ENCODE measurements around the gene IRF2.

Gene IRF2

DNA sequence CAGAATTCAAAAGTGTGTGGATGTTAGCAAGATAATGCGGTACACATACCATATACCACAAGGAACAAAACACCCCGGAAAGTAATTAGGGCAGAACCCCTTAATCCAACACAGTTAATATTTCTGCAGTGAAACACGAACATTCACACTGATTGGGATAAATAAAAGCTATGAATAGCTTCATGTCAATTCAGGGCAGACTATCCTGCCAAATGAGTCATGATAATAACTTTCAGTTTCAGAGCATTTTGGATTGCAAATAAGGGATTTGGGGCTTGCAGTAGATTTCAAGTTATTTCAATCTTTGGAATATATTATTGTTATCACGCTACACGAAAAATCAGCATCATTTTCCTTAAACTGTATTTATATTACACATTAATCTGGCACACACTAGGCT is 24.3 kb downstream of the IRF2 start:
- no peak for DNase-seq

DNA sequence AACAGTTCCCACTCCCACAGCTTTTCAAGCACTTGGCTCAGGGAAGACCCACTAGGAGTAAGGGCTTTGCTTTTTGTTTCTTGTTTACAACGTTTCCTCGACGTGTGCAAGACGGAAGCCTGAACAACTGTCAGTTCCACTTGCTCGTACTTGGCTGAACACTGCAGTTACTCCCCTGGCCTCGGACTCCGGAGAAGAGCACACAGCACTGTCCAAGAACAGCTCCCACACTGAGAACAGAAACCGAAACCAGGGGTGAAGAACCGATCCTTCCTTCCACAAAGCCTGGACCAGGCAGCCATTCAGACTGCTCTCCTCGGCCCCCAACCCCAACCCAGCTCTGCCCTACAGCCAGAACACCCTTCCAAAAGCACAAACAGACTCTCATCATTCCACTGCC is 25.5 kb downstream of the IRF2 start:
- DNase-seq: peak; percentile 33

DNA sequence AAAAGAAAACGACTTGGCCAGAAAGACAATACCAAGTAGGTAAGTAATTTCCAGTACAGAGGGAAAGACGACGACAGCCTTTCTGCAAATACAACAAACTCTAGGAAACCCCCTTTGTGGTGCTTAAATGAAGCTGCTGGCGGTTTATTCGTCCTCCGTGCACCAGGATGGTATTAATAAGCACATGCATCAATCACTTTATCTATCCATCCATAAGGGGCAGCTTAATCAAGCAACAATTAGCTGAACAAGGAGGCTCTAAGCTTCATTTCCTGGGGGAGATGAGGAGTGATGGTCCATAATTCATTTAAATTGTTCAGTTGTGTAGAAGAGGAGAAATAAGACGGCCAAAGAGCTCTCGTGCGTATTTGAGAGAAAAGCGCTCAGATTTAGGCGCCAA is 26.2 kb downstream of the IRF2 start:
- no peak for DNase-seq

DNA sequence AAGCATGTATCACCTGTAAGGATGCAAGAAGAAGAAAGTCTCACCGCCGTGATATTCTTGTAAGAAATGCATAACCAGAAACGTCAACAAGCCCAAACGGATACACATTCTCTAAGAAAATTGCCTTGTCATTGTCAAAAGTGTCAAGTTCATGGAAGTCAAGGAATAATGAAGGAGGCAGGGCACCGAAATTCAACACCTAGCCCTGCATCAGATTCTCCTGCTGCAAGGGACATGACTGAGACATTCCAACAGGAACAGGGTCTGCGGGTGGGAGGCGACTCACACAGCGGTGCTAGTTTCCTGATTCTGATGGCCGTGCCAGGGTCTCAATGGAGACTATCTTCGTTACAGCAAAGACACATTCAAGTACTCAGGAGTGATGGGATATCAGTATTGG is 26.7 kb downstream of the IRF2 start:
- no peak for DNase-seq

DNA sequence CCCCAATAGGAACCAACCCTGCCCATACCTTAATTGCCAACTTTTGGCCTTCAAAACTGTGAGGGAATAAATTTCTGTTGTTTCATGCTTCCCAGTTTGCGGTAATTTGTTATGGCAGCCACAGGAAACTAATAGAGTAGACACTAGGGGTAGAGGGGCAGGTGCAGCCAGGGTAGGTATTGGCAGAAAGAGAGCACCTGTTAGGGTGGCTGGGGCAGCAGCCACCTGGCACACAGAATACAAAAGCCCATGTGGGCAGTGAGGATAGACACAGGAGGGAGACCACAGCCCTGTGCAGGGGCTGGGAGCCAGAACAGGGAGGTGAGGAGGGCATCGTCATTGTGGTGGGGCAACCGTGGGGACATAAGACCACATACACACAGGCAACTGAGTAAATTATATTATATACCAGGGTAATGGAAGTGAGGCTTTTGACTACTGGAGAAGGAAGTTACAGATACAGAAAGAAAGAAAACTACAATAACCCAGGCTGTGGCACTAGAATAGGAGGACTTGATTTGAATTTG is 28.2 kb downstream of the IRF2 start:
- no peak for DNase-seq

DNA sequence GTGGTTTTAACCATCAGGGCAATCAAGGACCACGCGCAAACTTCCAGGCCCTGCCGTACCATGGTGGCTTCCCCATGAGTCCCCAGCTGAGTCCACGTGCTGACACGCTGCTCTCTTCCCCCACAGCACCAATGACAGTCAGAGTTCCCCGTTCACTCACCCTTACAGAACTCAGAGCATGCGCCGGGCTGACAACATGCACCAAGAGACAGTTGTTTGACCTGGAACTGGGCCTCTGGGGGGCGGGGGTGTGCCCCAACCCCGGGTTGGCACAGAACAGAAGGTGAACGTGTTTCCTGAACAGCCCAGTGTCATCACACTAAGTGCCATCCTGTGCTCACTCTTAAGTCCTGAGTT is 29.4 kb downstream of the IRF2 start:
- DNase-seq: no peak

DNA sequence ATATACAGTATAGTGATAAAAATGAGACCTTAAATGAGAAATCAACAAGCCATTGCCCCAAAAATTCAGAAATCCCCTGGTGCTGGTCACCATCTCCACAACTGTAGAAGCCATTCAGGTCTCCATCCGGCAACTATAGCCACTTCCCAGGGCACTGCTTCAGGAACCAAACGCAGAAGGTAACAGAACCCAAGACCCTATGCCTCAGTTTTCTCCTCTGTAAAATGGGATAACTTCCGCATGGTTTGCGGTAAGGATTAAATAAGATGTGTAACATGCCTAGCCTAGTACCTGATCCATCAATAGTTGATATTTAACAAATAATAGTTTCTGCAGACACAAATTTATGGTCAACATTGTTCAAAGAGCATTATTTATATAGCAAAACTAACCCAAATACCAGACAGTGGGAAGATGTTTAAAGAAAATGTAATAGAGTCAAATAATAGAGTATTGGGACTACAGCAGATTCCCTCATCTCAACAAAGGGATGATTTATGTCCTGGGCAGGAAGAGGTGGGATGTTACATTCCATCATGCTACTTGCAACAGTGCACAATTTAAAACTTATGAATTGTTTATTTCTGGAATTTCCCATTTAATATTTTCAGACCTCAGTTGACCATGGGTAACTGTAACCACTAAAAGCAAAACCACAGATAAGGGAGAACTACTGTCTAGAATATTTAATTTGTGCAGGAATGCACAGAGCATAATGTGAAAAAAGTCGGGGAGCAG is 30.0 kb downstream of the IRF2 start:
- no peak for DNase-seq

DNA sequence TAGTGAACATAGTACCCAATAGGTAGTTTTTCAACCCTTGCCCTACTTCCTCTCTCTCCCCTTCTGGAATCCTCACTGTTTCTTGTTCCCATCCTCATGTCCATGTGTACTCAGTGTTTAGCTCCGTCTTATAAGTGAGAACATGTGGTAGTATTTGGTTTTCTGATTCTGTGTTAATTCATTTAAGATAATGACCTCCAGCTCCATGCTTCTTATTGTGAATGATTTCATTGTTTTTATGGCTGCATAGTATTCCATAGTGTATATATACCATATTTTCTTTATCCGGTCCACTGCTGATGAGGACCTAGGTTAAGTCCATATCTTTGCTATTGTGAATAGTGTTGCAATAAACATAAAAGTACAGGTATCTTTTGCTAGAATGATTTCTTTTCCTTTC is 31.0 kb downstream of the IRF2 start:
- no peak for DNase-seq

DNA sequence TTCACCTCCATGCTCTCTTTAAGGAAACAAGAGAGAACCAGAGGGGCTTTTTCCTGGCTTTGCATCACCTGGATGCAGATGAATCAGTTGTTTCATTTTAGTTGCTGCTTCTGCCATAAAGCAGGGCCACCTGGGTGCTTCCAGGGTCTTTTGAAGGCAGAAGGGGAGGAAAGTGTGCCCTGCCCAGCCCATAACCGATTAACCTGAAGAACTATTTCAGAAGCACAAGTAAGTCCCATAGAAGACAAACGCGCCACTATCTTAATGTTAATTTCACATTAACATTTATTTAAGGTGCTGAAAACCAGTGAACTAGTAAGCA is 32.1 kb downstream of the IRF2 start:
- DNase-seq: no peak

DNA sequence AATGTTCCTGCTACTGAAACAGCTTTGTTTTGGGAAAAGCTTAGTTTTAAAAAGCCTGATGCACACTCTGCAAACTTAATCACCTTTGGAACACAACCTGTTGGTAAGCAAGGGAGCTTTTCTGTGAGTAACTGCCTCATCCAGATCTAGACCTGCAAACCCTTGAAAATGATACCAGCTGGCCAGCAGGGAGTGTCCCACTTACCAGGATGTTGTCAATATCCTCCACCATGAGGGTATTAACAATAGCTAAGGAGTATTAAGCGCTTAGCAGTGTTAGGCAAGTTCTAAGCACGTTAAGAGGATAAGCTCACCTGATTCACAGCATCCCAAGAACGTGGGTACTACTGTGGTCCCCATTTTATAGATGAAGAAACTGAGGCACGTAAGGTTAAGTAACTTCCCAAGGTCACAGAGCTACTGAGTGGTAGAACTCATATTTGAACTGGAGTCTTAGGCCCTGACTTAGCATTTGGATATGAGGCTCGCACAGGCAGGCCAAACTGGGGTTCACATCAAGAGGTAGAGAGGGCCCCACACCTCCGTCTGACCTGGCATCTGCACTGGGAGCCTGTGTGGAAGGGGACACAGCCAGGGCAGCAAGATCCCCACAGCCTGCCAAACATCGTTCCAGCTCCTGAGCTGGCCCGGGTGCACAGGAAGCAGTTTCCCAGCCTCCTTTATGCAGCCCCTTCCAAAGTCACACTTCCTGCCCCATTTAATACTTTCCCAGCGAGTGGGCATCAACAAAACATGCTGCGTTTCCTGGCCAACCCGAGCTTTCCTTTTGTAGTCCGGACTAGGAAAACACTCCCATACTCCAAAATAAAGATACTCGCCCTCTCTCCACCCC is 32.7 kb downstream of the IRF2 start:
- DNase-seq: no peak

DNA sequence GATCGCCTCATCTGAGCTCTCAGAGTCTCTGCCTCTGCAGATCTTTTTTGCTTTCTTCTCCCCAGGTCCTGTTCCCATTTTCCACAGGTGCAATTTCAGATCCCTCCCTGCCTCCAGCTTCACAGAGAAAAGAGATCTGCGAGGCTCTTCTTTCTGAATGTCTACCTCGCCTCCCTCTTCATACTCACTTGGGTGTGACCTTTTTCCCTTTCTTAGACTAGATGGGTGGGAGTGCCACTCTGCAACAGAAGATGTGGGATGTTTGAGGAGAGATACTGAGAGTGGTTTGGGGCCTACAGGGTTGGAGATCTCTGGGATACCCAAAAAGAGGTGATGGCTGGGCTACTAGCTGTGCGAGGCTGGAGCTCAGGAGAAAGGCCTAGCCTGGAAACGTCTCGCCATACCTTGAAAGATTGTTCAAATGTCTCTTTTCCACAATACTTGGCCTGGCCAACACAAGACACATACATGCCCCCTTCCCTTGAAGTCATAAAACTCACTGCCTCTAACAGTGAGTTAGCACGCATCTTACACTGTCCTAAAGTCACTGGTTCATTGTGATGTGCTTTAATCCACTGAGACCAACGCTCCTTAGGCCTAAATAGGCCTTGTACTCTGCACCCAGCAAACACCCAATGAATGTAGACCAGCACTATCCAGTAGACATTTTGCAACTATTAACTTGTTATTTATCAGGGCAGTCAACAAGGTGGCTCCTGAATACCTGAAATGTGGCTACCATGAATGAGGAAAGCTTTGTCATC is 33.6 kb downstream of the IRF2 start:
- DNase-seq: no peak

DNA sequence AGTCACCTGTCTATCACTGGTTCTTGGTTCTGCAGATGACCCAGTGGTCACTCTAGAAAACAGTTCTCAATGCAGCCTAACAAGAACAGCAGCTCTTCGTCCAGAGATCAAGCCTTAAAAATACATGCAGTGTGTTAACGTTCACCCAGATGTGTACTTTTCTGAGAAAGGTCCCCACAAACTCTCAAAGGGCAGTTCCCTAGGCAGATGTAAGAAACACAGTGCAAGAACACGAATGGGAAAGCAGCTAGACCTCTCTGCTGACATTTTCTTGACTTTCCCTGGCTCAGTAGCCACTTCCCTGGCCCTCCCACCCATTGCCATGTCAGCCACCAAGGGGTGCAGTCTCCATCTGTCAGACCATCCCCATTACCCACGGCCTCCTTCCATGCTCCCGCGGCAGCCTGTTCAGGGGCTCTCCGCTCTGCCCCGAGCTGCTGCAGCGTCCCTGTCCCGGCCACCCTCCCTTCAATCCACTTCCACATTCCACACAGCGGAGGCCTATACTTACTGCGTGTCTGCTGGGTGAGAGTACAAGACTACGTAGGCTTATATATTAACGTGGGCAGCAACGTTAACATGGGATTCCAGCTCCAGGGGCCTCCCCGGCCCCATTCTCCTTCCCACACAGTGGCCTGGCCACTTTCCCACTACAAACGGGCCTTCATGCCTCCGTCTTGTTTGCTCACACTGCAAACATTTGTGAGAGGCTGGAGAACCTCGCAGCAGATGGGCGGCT is 34.3 kb downstream of the IRF2 start:
- DNase-seq: no peak

DNA sequence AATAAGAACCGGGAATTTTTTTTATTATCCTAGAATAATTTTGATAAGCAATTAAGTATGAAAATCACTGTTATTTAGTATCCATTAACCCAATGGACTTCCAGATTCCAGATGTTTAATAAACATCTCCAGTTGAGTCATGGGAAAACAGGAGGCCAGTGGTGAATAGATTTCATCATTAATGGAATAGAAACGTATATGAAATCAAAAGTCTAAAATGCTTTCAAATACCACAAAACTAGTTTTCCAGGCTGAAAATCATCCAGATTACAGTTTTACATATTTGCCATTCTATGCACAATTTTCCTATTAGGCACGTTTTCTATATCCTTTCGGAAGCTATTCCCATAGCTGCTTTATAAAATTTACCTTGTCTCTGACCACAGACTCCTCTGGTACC is 35.0 kb downstream of the IRF2 start:
- no peak for DNase-seq

DNA sequence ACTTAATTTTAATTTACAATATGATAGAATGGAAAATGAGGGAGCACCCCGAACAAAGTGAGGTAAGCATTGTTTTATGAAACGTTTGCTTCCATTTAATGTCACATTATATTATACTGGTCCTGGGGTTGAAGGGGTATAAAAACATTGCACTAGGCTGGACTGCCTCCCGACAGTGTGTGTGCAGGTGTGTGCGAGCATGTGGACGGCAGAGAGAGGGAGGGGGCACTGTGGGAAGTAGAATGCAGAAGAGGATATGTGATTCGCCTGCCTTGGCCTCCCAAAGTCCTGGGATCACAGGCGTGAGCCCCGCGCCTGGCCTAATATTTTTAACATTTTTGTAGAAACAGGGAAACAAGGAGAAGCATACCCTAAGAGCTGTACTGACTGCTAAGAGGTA is 36.0 kb downstream of the IRF2 start:
- DNase-seq: peak; percentile 71

DNA sequence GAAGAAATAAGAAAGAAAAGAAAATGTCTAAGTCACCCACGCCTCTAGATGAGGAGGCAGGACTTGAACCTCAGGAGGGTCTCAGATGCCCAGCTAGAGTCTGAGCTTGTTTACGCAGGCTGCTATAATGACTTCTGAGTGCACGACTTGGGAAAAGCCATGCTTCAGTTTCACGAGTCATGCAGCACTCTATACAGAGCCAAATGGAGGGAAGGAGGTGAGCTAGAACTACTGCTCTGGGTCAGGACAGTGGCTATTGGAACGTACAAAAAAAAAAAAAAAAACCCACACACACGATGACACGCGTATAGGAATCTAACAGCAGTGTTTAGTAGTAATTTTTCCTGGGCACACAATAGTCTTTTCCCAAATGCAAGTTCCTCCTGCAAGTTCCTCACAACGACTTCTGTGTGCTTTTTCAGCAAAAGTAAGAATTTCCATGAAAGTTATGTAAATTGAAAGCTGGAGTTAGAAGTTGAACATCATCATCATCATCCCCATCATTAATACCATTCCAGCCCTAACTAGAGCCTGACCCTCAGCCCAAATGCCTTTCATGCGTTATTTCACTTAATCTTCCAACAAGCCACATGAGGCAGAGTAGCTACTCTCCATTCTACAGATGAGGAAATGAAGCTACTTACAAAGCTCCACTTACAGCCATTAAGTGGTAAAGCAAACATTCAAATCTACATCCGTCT is 36.6 kb downstream of the IRF2 start:
- DNase-seq: peak; percentile 34

DNA sequence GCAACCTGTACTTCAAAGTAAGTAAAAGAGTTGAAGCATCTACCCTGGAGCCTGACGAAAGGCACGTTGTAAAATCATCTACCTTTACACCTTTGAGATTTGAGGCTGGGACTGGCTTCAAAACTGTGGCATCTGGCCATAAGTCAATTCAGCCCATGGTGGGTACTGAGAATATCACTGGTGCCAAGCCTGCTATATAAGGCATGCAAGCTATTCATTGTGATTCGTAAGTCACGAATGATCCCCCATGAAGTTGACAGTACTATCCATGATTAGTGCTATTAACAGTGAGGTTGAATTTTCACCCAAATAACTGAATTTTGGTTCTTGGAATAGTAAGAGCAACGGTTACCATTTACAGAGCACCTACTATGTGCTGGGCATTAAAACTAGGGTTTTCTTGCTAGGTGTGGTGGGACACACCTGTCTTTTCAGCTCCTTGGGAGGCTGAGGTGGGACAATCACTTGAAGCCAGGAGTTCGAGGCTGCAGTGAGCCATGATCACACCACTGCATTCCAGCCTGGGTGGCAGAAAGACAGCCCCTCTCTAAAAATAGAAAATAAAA is 39.8 kb downstream of the IRF2 start:
- no peak for DNase-seq

DNA sequence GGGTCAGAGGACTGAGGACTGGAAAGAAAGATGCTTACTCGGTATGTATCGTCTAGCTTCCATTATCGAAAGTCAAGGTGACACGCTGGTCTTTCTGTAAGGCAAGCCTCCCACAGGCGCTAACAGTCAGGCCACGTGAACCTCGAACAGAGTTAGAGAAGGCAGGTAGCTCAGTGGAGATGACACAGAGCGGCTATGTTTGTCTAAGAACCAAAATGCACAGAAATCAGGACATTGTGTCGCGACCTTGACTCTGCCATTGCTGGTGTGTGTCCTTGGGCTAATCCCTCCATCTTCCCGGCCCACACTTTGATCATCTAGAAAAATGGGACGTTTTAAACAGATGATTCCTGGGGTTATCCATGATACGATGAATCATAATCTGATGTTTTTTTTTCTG is 40.3 kb downstream of the IRF2 start:
- no peak for DNase-seq

DNA sequence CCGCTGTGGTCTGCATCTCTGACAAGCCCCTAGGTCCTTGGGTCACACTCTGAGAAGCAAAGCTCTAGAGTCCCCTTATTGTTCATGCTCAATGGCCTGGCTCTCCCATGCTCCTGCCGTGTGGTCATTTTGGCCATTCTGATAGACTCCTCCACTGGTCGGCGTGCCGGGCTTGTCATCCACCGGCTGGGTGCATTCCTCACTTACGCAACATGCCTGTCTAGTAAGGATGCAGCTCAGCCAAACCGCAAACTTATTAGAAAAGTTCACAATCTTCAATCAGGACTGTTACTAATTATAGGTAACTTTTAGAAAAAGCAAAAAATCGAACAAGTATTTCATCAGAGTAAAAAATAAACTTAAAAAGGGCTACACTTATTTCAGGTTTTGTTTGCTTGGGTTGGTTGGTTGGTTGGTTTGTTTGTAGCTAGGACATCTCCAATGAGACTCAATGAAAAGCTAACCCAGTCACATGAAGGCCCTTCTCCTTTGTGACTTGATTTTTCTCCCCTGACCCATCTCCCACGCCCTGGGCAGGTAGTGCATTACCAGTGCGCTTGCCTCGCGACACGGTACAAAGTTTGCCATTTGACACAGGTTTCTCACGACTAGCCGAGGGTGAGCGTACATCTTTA is 41.0 kb downstream of the IRF2 start:
- no peak for DNase-seq

DNA sequence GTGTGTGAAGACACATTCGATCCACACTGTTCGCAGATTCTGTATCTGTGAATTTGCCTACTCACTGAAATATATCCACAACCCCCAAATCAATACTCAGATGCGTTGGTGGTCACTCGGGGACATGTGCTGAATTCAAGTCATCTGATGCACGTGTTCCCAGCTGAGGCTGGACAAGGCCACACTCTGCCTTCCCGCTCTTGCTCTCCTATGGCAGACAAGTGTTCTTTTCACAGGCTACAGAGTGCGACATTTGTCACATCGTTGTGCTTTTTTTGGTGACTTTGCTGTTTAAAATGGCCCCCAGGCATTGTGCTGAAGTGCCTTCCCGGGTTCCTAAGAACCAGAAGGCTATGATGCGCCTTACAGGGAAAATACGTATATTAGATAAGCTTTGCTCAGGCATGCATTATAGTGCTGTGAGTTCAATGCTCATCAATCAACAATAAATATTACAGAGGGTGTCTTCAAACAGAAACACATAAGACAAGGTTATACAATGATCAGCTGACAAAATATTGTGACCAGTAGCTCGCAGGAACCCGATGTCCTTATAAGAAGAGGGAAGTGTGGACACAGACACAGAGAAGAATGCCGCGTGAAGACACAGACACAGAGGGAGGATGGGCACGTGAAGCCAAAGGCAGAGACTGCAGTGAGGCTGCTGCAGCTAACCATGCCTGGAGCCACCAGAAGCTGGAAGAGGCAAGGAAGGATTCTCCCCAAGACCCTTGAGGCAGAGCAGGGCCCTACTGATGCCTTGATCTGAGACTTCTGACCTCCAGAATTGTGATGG is 42.0 kb downstream of the IRF2 start:
- no peak for DNase-seq

DNA sequence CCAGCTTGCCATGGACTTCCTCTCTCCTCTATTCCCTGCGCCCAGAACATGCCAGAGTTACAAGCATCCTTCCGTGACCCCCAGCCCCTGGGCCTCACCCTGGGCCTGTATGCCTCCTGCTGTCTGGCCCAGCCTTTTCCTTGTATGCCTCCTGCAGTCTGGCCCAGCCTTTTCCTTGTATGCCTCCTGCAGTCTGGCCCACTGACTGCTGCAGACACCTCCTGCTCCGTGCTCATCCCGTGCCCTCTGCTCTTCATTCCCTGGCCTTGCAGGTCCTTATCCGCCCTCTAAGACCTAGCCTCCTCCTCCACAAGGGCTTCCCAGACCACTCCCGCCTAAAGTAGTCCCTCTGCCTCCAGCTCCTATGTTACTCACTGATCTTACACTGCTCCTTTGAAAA is 44.2 kb downstream of the IRF2 start:
- no peak for DNase-seq

DNA sequence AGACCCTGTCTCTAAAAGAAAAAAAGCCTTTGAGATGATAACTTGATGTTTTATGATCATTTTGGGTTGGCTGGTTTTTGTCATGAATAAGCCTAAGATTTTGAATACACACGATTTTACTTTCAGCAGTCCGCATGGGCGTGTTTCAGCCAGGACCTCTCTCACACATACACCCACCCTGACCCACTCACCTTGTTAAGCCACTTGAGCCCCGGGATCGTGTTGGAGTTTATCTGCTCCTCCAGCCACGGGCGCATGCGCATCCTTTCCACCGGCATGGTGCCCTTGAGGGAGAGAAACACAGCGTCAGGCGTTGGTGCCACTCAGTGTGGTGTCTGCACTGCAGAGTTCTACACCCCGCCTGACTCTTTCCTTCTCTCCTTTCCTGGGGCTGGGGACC is 45.6 kb downstream of the IRF2 start:
- no peak for DNase-seq

Data from NCI-H526 treated with DMSO at 0.1 percent for 48 hours (cell line).